WERI-Rb-1 (cell line): ENCODE measurements around the gene ZNF665.
"Not testable (repeated sequence)": the region's sequence is repeated elsewhere in the genome, so short reads cannot be mapped to it uniquely, and the experiment has no call there.

Experiments
- DNase-seq: peaks from one replicate; pipeline ENCODE4 v3.0.0-alpha.2; 2020
- H3K27ac ChIP-seq: fragments of 250-450 bp; sonication (Bioruptor Pico); 2 replicates; pipeline ENCODE4 v1.5.1; 2020; ENCODE audit warnings: mild to moderate bottlenecking, moderate library complexity
- H3K27me3 ChIP-seq: fragments of 250-450 bp; sonication (Bioruptor Pico); 2 replicates; pipeline ENCODE4 v1.5.1; 2021; ENCODE audit warnings: mild to moderate bottlenecking, low read depth, moderate library complexity; ENCODE audit not compliant: insufficient read depth, severe bottlenecking
- H3K36me3 ChIP-seq: fragments of 250-450 bp; sonication (Bioruptor Pico); 2 replicates; pipeline ENCODE4 v1.5.1; 2020; ENCODE audit warnings: mild to moderate bottlenecking, moderate library complexity
- H3K4me3 ChIP-seq: 2 replicates; pipeline ENCODE4 v1.5.1; 2011; ENCODE audit warnings: low read depth, mild to moderate bottlenecking, control low read depth, low read length
- H3K9me3 ChIP-seq: fragments of 250-450 bp; sonication (Bioruptor Pico); 2 replicates; pipeline ENCODE4 v1.5.1; 2021; ENCODE audit warnings: mild to moderate bottlenecking, moderate library complexity; ENCODE audit not compliant: severe bottlenecking
- TF ChIP-seq, protein P1 (sequence below): IDR thresholded peaks from 2 replicates; pipeline ENCODE4 v1.5.1; 2011; ENCODE audit warnings: low read depth, mild to moderate bottlenecking, control low read depth, inconsistent platforms, low read length

Gene ZNF665

DNA sequence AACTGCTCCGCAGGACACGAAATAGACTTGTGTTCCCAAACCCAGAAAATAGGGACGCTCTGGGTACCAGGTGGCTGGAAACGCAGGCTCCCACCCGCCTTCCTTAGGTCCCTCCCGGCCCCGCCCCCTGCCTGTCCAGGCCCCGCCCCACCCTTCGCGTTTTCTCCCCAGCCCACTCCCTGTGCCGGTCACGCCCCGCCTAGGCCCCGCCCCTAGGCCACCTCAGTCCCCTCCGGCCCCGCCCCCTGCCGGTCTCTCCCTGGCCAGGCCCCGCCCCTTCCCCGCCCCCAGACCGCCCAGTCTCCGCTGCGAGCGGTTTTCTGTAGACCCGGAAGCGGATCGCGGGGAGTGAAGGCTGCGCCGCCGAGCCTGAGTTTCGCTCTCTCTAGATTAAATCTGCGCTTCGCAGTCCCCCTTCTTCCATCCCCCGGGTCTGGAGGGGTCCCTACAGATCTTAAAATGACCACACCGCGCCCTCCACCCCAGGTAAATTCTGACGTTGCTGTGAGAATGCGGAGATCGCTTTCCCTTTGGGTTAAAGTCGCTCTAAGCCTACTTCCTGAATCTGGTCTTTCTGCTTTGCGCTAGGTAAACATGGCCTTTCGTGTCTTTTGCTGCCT lies 3.7 kb upstream of the ZNF665 start:
- H3K9me3 ChIP-seq = peaks cover 2% of the 10 kb centered on the region
- H3K27ac ChIP-seq = peak overlapping the region; percentile 80
- TF ChIP-seq, protein P1, sequence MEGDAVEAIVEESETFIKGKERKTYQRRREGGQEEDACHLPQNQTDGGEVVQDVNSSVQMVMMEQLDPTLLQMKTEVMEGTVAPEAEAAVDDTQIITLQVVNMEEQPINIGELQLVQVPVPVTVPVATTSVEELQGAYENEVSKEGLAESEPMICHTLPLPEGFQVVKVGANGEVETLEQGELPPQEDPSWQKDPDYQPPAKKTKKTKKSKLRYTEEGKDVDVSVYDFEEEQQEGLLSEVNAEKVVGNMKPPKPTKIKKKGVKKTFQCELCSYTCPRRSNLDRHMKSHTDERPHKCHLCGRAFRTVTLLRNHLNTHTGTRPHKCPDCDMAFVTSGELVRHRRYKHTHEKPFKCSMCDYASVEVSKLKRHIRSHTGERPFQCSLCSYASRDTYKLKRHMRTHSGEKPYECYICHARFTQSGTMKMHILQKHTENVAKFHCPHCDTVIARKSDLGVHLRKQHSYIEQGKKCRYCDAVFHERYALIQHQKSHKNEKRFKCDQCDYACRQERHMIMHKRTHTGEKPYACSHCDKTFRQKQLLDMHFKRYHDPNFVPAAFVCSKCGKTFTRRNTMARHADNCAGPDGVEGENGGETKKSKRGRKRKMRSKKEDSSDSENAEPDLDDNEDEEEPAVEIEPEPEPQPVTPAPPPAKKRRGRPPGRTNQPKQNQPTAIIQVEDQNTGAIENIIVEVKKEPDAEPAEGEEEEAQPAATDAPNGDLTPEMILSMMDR = no peak
- H3K36me3 ChIP-seq = no peaks in the 10 kb centered on the region
- H3K4me3 ChIP-seq = peak overlapping the region; percentile 98
- DNase-seq = peak; percentile 97
- H3K27me3 ChIP-seq = no peaks in the 10 kb centered on the region

DNA sequence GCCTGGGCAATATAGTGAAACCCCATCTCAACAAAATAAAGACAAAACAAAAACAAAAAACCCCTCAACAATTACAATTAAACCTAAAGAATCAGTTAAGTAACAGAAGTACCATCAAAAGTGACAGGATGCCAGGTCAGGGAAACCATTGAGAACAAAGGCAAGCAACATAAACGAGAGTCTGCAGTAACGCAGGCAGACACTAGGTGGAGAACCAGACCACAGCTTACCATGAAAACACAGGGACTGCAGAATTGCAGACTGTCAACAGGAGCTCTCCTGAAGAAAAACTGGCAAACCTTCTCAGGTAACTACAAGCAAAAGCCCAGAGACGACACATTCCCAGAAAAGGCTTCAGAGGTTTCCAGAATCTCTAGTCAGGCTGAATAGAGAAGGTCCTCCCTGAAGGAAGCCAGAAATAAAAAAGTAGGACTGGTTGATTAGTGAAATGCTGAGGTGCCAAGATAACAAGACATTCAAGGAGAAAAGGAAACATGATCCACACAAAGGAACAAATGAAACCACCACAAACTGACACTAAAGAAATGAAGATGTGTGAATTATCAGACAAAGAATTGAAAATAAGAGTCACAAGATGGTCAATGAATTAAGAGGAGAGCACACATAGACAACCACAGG lies 2.2 kb upstream of the ZNF665 start:
- H3K9me3 ChIP-seq = peaks cover 2% of the 10 kb centered on the region
- H3K4me3 ChIP-seq = no peak overlapping the region
- peak; percentile 77 for DNase-seq
- no peak overlapping the region for H3K27ac ChIP-seq
- no peaks in the 10 kb centered on the region for H3K27me3 ChIP-seq
- TF ChIP-seq, protein P1 = peak; percentile 86
- peaks cover 5% of the 10 kb centered on the region for H3K36me3 ChIP-seq

- Histone ChIP-seq H3K27me3 (no peaks in the 10 kb centered on the region), H3K9me3 (peaks cover 2% of the 10 kb centered on the region), H3K36me3 (peaks cover 5% of the 10 kb centered on the region), H3K27ac (peak overlapping the region; percentile 26; the same call in 1 of the 2 replicates), H3K4me3 (peak overlapping the region; percentile 98)
- TF ChIP-seq, protein P1 = no peak
- peak; percentile 23 for DNase-seq
These were observed 521 bp upstream of the ZNF665 start for GRCh38 chr19:53193535-53194222.

GRCh38 chr19:53190253-53190652 lies 2.9 kb downstream of the ZNF665 start:
- no peak overlapping the region for H3K27ac ChIP-seq
- no peak for DNase-seq
- TF ChIP-seq, protein P1 = no peak
- H3K4me3 ChIP-seq = no peak overlapping the region
- no peaks in the 10 kb centered on the region for H3K27me3 ChIP-seq
- H3K36me3 ChIP-seq = peaks cover 5% of the 10 kb centered on the region
- H3K9me3 ChIP-seq = no peaks in the 10 kb centered on the region

DNA sequence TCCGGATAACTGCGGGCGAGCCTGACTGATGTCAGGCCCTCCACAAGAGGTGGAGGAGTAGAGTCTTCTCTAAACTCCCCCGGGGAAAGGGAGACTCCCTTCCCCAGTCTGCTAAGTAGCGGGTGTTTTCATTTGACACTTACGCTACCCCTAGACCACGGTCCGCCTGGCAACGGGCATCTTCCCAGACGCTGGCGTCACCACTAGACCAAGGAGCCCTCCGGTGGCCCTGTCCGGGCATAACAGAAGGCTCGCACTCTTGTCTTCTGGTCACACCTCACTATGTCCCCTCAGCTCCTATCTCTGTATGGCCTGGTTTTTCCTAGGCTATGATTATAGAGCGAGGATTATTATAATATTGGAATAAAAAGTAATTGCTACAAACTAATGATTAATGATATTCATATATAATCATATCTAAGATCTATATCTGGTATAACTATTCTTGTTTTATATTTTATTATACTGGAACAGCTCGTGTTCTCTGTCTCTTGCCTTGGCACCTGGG lies 3.4 kb downstream of the ZNF665 start:
- TF ChIP-seq, protein P1 = peak; percentile 18; the same call in 1 of the 2 replicates
- H3K27me3 ChIP-seq, H3K9me3 ChIP-seq, H3K4me3 ChIP-seq, H3K36me3 ChIP-seq, H3K27ac ChIP-seq: not testable (repeated sequence)
- peak; percentile 64 for DNase-seq
